Fibroblast of lung (primary cell): ENCODE results near the gene CPB1. TPM values are rescaled to one million over a fixed set of nuclear protein-coding genes. Genes with fewer than 3 reads are reported as not detected.

ENCODE experiments used
- DNase-seq, 2 donors: peaks; one replicate each; pipeline versions ENCODE4 v3.0.0 to v3.0.0-alpha.2; 2010; ENCODE audit warnings: low read depth in 2 of 2
- H2AFZ ChIP-seq: 2 replicates; pipeline ENCODE4 v1.5.1; 2012; ENCODE audit warnings: low read length, control low read depth, inconsistent platforms
- H3K27ac ChIP-seq: 2 replicates; pipeline ENCODE4 v1.5.1; 2011; ENCODE audit warnings: low read length, control low read depth; ENCODE audit not compliant: insufficient read depth
- H3K27me3 ChIP-seq: 2 replicates; pipeline ENCODE4 v1.5.1; 2011; ENCODE audit warnings: mild to moderate bottlenecking, low read length; ENCODE audit not compliant: control insufficient read depth, insufficient read depth
- H3K36me3 ChIP-seq: 2 replicates; pipeline ENCODE4 v1.5.1; 2011; ENCODE audit warnings: low read length; ENCODE audit not compliant: control insufficient read depth, insufficient read depth
- H3K4me1 ChIP-seq: 2 replicates; pipeline ENCODE4 v1.5.1; 2011; ENCODE audit warnings: low read length; ENCODE audit not compliant: control insufficient read depth, insufficient read depth; ENCODE audit errors: extremely low read depth
- H3K4me2 ChIP-seq: 2 replicates; pipeline ENCODE4 v1.5.1; 2011; ENCODE audit warnings: low read length, control low read depth; ENCODE audit not compliant: insufficient read depth; ENCODE audit errors: extremely low read depth
- H3K4me3 ChIP-seq, 4 experiments: fragments of 200-600 bp in 1 of 4; sonication (generic) in 1 of 4; replicated peaks in 1 of 4; 2 replicates each; pipeline ENCODE4 v1.5.1; 2011 to 2016; ENCODE audit warnings: low read length in 4 of 4, low read depth in 3 of 4, mild to moderate bottlenecking in 3 of 4, control low read depth in 2 of 4, inconsistent platforms in 1 of 4, mixed read lengths in 1 of 4; ENCODE audit not compliant: insufficient read depth in 1 of 4; ENCODE audit errors: control extremely low read depth in 1 of 4
- H3K79me2 ChIP-seq: 2 replicates; pipeline ENCODE4 v1.5.1; 2012; ENCODE audit warnings: mild to moderate bottlenecking, low read length, inconsistent platforms; ENCODE audit not compliant: control insufficient read depth, insufficient read depth
- H3K9ac ChIP-seq: 2 replicates; pipeline ENCODE4 v1.5.1; 2011; ENCODE audit warnings: mild to moderate bottlenecking, low read length, control low read depth; ENCODE audit not compliant: insufficient read depth
- H3K9me3 ChIP-seq: 2 replicates; pipeline ENCODE4 v1.5.1; 2012; ENCODE audit warnings: low read depth, low read length; ENCODE audit not compliant: control insufficient read depth, insufficient read depth
- H4K20me1 ChIP-seq: 2 replicates; pipeline ENCODE4 v1.5.1; 2011; ENCODE audit warnings: low read length; ENCODE audit not compliant: control insufficient read depth, insufficient read depth; ENCODE audit errors: extremely low read depth
- EZH2 ChIP-seq: IDR thresholded peaks from 2 replicates; pipeline ENCODE4 v1.5.1; 2012; ENCODE audit warnings: low read length, control low read depth, mild to moderate bottlenecking; ENCODE audit errors: missing control alignments
- polyA plus RNA-seq, 2 donors: library from polyadenylated mRNA; depleted of rRNA in 1 of 2; stranded (reverse) in 1 of 2; unstranded in 1 of 2; fragments of >200 nt; gene quantifications; 2 replicates each; pipeline ENCODE4 v1.2.1, GENCODE V29; 2011 to 2012; ENCODE audit warnings: missing spikeins in 1 of 2
- total RNA-seq: library from RNA; depleted of rRNA; stranded (reverse); fragments of >200 nt; gene quantifications from 2 replicates; pipeline ENCODE4 v1.2.1, GENCODE V29; 2014
- TF ChIP-seq, protein P1 (sequence below), 2 donors: IDR thresholded peaks in 1 of 2; conservative IDR thresholded peaks in 1 of 2; 1 replicate in 1 of 2; 2 replicates in 1 of 2; pipeline ENCODE4 v1.5.1; 2011 to 2012; ENCODE audit warnings: low read length in 2 of 2, control low read depth in 1 of 2, inconsistent platforms in 1 of 2, low read depth in 1 of 2, mild to moderate bottlenecking in 1 of 2

The CPB1 gene
- total and polyA plus RNA-seq, 2 donors (not counting 1 experiment from before 2014, with no cell fraction given) = 0.07 TPM; not detected in 1

- H2AFZ ChIP-seq = no peak overlapping the region
- TF ChIP-seq, protein P1, sequence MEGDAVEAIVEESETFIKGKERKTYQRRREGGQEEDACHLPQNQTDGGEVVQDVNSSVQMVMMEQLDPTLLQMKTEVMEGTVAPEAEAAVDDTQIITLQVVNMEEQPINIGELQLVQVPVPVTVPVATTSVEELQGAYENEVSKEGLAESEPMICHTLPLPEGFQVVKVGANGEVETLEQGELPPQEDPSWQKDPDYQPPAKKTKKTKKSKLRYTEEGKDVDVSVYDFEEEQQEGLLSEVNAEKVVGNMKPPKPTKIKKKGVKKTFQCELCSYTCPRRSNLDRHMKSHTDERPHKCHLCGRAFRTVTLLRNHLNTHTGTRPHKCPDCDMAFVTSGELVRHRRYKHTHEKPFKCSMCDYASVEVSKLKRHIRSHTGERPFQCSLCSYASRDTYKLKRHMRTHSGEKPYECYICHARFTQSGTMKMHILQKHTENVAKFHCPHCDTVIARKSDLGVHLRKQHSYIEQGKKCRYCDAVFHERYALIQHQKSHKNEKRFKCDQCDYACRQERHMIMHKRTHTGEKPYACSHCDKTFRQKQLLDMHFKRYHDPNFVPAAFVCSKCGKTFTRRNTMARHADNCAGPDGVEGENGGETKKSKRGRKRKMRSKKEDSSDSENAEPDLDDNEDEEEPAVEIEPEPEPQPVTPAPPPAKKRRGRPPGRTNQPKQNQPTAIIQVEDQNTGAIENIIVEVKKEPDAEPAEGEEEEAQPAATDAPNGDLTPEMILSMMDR (conservative IDR thresholded peaks at IDR 0.05 in 1 of 2, IDR thresholded peaks at IDR 0.05 in 1 of 2; ENCODE audit: low read depth in 1 of 2, low read length in 2 of 2) = no peak
- no peak for TF ChIP-seq EZH2
These were observed 2.1 kb upstream of the CPB1 start for GRCh38 chr3:148825476-148825875.

DNA sequence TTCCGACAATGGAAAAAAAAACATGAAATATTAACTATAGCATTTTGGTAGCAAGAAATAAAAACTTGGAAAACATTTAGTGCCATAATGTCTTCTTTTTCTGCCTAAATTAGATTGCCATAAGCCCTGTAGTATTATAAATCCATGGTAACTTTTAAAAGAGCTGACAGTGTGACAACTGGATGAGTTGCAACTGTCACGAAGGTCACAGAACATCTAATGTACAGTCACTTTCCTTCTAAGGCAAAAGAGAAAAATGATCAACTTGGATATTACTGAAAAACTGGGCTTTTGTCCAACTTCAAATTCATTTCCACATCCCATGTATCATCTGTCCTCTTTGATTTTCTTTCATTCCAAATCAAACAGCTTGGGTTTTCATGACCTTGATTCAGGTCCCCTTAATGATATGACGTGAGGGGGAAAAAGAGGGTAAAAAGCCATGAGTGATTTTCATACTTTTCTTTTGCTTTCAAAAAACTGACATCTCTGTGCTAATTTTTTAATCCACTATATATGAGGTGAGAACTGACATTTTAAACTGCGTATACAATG, 602 bp downstream of the CPB1 start:
- no peak overlapping the region for H2AFZ ChIP-seq
- no peak overlapping the region for H3K27ac ChIP-seq
- no peak overlapping the region for H3K4me2 ChIP-seq
- no peaks in the 10 kb centered on the region for H3K79me2 ChIP-seq
- no peaks in the 10 kb centered on the region for H3K27me3 ChIP-seq
- no peaks in the 10 kb centered on the region for H3K4me1 ChIP-seq
- no peaks in the 10 kb centered on the region for H4K20me1 ChIP-seq
- TF ChIP-seq EZH2 = no peak
- TF ChIP-seq, protein P1 (conservative IDR thresholded peaks at IDR 0.05 in 1 of 2, IDR thresholded peaks at IDR 0.05 in 1 of 2; ENCODE audit: low read depth in 1 of 2, low read length in 2 of 2) = no peak
- H3K9me3 ChIP-seq = no peaks in the 10 kb centered on the region
- H3K4me3 ChIP-seq = no peak overlapping the region
- peak in 1 of 2 donors; percentile 65 for DNase-seq
- H3K36me3 ChIP-seq = no peaks in the 10 kb centered on the region
- H3K9ac ChIP-seq = no peak overlapping the region

More at GRCh38 chr3:148825476-148825875, 2.1 kb upstream of the CPB1 start:
- H3K9me3 ChIP-seq = no peaks in the 10 kb centered on the region
- no peaks in the 10 kb centered on the region for H3K4me1 ChIP-seq
- DNase-seq = no peak
- no peaks in the 10 kb centered on the region for H4K20me1 ChIP-seq
- no peak overlapping the region for H3K27ac ChIP-seq
- no peaks in the 10 kb centered on the region for H3K27me3 ChIP-seq
- H3K9ac ChIP-seq = no peak overlapping the region
- H3K36me3 ChIP-seq = no peaks in the 10 kb centered on the region
- H3K79me2 ChIP-seq = no peaks in the 10 kb centered on the region
- no peak overlapping the region for H3K4me2 ChIP-seq
- no peak overlapping the region for H3K4me3 ChIP-seq

DNA sequence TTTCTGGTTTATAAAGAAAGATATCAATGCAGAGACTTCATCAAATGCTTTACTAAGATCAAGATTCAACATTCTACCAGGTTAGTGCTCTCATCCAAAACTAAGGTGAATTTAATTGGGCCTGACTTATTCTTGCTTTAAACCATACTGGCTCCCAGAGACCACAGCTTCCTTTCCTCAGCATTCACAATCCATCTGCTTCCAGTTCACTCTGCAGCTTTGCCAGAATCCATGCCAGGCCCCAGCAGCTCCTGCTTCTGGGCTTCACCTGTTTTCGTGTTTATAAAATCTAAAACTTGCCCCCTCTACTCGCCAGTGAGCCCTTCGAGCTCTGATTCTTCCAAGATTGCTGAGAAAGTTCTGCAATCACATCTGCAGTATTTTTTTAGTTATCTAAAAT, 2.3 kb downstream of the CPB1 start:
- no peaks in the 10 kb centered on the region for H3K27me3 ChIP-seq
- no peaks in the 10 kb centered on the region for H3K4me1 ChIP-seq
- H3K79me2 ChIP-seq = no peaks in the 10 kb centered on the region
- H3K9ac ChIP-seq = no peak overlapping the region
- H2AFZ ChIP-seq = no peak overlapping the region
- H4K20me1 ChIP-seq = no peaks in the 10 kb centered on the region
- H3K9me3 ChIP-seq = no peaks in the 10 kb centered on the region
- no peak overlapping the region for H3K27ac ChIP-seq
- no peak for TF ChIP-seq EZH2
- TF ChIP-seq, protein P1 (conservative IDR thresholded peaks at IDR 0.05 in 1 of 2, IDR thresholded peaks at IDR 0.05 in 1 of 2; ENCODE audit: low read depth in 1 of 2, low read length in 2 of 2) = no peak
- no peak for DNase-seq
- H3K4me2 ChIP-seq = no peak overlapping the region
- no peaks in the 10 kb centered on the region for H3K36me3 ChIP-seq
- no peak overlapping the region for H3K4me3 ChIP-seq
